ENCODE data around the gene SLC25A38.
A peak's percentile ranks its signal among the peaks of the same experiment; 100 is the strongest.

Gene SLC25A38, protein sequence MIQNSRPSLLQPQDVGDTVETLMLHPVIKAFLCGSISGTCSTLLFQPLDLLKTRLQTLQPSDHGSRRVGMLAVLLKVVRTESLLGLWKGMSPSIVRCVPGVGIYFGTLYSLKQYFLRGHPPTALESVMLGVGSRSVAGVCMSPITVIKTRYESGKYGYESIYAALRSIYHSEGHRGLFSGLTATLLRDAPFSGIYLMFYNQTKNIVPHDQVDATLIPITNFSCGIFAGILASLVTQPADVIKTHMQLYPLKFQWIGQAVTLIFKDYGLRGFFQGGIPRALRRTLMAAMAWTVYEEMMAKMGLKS

DNA sequence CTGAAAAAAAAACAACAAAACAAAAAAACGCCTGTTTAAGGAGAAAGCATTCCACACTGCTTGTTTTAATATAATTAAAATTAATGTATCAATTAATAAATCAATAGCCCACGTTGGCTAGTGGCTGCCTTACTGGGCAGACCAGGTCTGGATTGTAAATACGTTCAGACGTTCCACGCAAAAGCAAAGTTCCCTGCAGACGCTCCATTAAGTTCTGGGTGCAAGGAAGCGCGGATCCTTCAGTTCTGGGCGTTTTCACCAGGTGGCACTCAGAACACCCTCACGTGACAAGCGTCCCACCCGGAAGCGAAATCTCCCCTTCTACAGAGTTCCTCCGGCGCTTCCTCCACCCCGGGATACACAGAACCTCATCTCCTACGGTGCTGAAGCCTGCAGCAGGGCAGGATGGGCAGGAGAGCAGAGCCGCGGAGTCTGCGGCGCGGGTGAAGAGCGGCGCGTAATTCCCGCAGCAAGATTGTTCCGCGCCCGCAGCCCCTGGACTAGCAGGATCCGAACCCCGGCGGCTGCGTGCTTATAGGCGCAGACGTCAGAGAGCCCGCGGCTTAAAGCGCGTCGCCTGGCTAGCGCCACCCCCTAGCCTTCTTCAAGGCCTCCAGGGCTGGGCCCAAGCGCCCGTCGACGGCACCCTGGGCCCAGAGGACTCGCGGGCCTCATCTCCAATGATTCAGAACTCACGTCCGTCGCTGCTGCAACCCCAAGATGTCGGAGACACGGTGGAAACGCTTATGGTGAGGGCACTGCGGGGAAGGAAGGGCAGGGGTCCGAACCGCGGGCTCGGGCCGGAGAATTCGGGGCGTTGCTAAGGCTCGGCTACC lies at the start of gene SLC25A38:
SLC25A38 (plus strand) TSS at position 326 of the 836 bp plus-strand sequence; CDS start at position 681, 355 bp downstream.
- Histone ChIP-seq H3K4me1 (ENCODE audit: control insufficient read depth in 1 of 2, insufficient read depth in 2 of 2, low read length in 2 of 2) (peaks cover 0 to 13% of the 10 kb centered on the region in 2 donors), H3K27me3 (ENCODE audit: low read depth, low read length) (no peaks in the 10 kb centered on the region), H3K9me3 (ENCODE audit: control insufficient read depth in 1 of 2, low read length in 2 of 2) (no peaks in the 10 kb centered on the region), H3K36me3 (ENCODE audit: control insufficient read depth in 1 of 2, insufficient read depth in 2 of 2, low read length in 2 of 2) (peaks cover 0 to 7% of the 10 kb centered on the region in 2 donors), H3K4me3 (ENCODE audit: low read depth in 1 of 2, low read length in 2 of 2) (peak within 1 kb of the TSS; percentile 79 to 93), H3K27ac (ENCODE audit: low read length) (peak within 1 kb of the TSS; percentile 95)

DNA sequence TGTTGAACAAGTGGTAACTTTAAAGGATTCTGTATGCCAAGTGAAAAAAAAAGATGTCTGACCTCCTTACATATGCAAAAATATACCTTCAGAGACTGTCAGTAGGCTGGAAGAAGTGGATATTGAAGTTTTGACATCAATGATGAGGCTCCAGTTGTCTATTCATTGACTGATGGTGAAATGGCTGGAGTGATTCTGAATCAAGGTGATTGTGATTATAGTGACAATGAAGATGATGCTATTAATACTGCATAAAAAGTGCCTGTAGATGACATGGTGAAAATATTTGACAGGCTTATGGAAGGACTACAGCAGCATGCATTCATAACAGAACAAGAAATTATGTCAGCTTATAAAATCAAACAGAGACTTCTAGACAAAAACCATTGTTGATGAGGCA lies 49.6 kb upstream of the SLC25A38 start:
- no peaks in the 10 kb centered on the region for H3K9me3 ChIP-seq (ENCODE audit: control insufficient read depth in 1 of 2, low read length in 2 of 2)
- H3K4me1 ChIP-seq (ENCODE audit: control insufficient read depth in 1 of 2, insufficient read depth in 2 of 2, low read length in 2 of 2) = no peaks in the 10 kb centered on the region
- H3K27me3 ChIP-seq (ENCODE audit: low read depth, low read length) = no peaks in the 10 kb centered on the region
- no peaks in the 10 kb centered on the region for H3K36me3 ChIP-seq (ENCODE audit: control insufficient read depth in 1 of 2, insufficient read depth in 2 of 2, low read length in 2 of 2)
- H3K4me3 ChIP-seq (ENCODE audit: low read depth in 1 of 2, low read length in 2 of 2) = no peak overlapping the region
- no peak overlapping the region for H3K27ac ChIP-seq (ENCODE audit: low read length)

DNA sequence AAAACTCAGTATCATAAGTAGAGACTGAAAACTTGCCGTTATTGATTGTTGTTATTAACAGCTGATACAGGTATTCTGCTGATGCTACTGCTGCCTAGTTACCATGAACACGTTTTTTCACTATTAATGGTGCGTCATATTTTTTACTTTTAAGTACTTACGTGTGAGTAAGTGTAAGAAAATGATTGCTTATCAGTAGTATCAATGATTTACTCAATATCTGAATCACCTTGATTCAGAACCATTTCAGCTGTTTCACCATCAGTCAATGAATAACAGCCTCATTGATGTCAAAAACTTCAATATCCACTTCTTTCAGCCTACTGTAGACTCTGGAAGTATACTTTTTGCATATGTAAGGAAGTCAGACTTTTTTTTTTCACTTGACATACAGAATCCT lies 49.0 kb upstream of the SLC25A38 start:
- no peak overlapping the region for H3K27ac ChIP-seq (ENCODE audit: low read length)
- H3K9me3 ChIP-seq (ENCODE audit: control insufficient read depth in 1 of 2, low read length in 2 of 2) = no peaks in the 10 kb centered on the region
- no peak overlapping the region for H3K4me3 ChIP-seq (ENCODE audit: low read depth in 1 of 2, low read length in 2 of 2)
- no peaks in the 10 kb centered on the region for H3K36me3 ChIP-seq (ENCODE audit: control insufficient read depth in 1 of 2, insufficient read depth in 2 of 2, low read length in 2 of 2)
- H3K4me1 ChIP-seq (ENCODE audit: control insufficient read depth in 1 of 2, insufficient read depth in 2 of 2, low read length in 2 of 2) = no peaks in the 10 kb centered on the region
- H3K27me3 ChIP-seq (ENCODE audit: low read depth, low read length) = no peaks in the 10 kb centered on the region

DNA sequence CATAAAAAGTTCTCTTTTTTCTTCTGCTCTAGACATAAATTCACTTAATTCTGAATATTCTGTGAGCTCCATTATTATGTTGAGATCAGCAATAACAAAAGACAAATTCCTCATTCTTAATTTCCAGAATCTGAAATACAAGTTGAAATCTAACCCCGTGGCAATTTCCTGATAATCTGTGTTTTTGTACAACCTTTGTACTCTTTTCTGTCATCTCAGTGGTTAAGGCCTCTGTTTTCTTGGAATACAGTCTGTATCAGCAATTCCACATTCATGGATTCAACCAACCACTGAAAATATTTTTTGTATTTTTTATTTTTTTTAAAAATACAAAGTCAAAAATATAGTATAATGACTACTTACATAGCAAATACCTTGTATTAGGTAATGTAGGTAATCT lies 45.0 kb upstream of the SLC25A38 start:
- Histone ChIP-seq H3K36me3 (ENCODE audit: control insufficient read depth in 1 of 2, insufficient read depth in 2 of 2, low read length in 2 of 2) (no peaks in the 10 kb centered on the region), H3K27ac (ENCODE audit: low read length) (no peak overlapping the region), H3K9me3 (ENCODE audit: control insufficient read depth in 1 of 2, low read length in 2 of 2) (no peaks in the 10 kb centered on the region), H3K4me1 (ENCODE audit: control insufficient read depth in 1 of 2, insufficient read depth in 2 of 2, low read length in 2 of 2) (no peaks in the 10 kb centered on the region), H3K27me3 (ENCODE audit: low read depth, low read length) (no peaks in the 10 kb centered on the region), H3K4me3 (ENCODE audit: low read depth in 1 of 2, low read length in 2 of 2) (no peak overlapping the region)

DNA sequence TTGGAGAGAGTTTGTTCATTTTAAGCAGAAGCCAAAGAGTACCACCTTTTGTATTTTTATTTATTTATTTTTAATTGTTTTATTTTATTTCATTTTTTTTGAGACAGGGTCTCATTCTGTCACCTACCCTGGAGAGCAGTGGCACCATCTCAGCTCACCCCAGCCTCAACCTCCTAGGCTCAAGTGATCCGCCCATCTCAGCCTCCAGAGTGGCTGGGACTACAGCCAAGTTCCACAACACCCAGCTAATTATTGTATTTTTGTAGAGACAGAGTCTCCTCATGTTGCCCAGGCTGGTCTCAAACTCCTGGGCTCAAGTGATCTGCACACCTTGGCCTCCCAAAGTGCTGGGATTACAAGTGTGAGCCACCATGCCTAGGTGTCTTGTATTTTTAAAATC lies 44.1 kb upstream of the SLC25A38 start:
- no peaks in the 10 kb centered on the region for H3K9me3 ChIP-seq (ENCODE audit: control insufficient read depth in 1 of 2, low read length in 2 of 2)

DNA sequence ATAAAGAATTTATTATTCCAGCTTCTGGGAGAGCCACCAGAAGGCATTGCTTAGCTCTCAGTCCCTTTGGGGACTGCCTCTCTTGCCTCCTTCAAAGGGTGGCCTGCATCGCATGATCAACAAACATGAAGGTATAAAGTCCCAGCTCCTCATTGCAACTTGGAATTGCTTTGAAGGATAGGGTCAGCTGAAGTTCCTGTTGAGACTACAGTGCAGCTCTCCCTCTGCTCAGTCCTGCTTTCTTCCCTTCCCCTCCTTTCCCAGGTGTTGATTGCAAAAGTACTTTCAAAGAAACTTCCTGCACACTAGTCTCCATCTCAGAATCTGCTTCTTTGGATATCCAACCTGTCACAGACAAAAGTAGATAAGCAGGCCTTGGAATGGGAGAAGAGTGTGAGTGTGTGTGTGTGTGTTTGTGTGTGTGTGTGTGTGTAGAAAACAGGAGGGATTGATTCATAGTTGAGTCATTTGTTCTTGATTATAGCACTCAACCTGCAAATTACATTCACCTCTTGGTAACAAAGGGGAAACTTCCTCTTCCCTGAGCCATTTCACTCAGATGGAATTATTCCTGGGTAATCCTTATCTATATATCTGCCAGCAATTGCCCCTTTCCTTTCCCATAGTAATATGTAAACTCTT lies 40.0 kb upstream of the SLC25A38 start:
- Histone ChIP-seq H3K4me1 (ENCODE audit: control insufficient read depth in 1 of 2, insufficient read depth in 2 of 2, low read length in 2 of 2) (no peaks in the 10 kb centered on the region), H3K27ac (ENCODE audit: low read length) (no peak overlapping the region), H3K4me3 (ENCODE audit: low read depth in 1 of 2, low read length in 2 of 2) (no peak overlapping the region), H3K9me3 (ENCODE audit: control insufficient read depth in 1 of 2, low read length in 2 of 2) (no peaks in the 10 kb centered on the region), H3K27me3 (ENCODE audit: low read depth, low read length) (no peaks in the 10 kb centered on the region), H3K36me3 (ENCODE audit: control insufficient read depth in 1 of 2, insufficient read depth in 2 of 2, low read length in 2 of 2) (no peaks in the 10 kb centered on the region)

More for the DNA sequence above, 44.1 kb upstream of the SLC25A38 start:
- Histone ChIP-seq H3K4me3 (ENCODE audit: low read depth in 1 of 2, low read length in 2 of 2) (no peak overlapping the region), H3K27me3 (ENCODE audit: low read depth, low read length) (no peaks in the 10 kb centered on the region), H3K4me1 (ENCODE audit: control insufficient read depth in 1 of 2, insufficient read depth in 2 of 2, low read length in 2 of 2) (no peaks in the 10 kb centered on the region), H3K27ac (ENCODE audit: low read length) (no peak overlapping the region), H3K36me3 (ENCODE audit: control insufficient read depth in 1 of 2, insufficient read depth in 2 of 2, low read length in 2 of 2) (no peaks in the 10 kb centered on the region)

DNA sequence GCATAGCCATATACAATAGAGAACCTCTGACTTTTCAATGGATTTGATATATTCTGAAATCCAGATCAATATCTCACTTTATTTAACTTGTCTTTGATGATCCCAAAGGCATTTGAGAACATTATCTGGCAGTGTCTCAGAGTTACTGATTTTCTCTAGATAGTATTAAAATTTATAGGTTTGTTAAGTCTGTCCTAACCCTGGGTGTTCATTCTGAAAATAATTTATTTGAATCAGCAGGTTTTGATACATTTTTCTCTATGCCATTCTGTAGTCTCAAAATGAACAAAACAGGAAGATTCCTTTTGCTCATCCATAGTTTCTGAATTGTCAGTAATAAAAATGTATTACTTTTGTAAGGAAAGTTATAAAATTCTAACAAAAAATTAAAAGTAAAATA lies 39.4 kb upstream of the SLC25A38 start:
- Histone ChIP-seq H3K27me3 (ENCODE audit: low read depth, low read length) (no peaks in the 10 kb centered on the region), H3K27ac (ENCODE audit: low read length) (no peak overlapping the region), H3K36me3 (ENCODE audit: control insufficient read depth in 1 of 2, insufficient read depth in 2 of 2, low read length in 2 of 2) (no peaks in the 10 kb centered on the region), H3K4me3 (ENCODE audit: low read depth in 1 of 2, low read length in 2 of 2) (no peak overlapping the region), H3K9me3 (ENCODE audit: control insufficient read depth in 1 of 2, low read length in 2 of 2) (no peaks in the 10 kb centered on the region), H3K4me1 (ENCODE audit: control insufficient read depth in 1 of 2, insufficient read depth in 2 of 2, low read length in 2 of 2) (no peaks in the 10 kb centered on the region)

DNA sequence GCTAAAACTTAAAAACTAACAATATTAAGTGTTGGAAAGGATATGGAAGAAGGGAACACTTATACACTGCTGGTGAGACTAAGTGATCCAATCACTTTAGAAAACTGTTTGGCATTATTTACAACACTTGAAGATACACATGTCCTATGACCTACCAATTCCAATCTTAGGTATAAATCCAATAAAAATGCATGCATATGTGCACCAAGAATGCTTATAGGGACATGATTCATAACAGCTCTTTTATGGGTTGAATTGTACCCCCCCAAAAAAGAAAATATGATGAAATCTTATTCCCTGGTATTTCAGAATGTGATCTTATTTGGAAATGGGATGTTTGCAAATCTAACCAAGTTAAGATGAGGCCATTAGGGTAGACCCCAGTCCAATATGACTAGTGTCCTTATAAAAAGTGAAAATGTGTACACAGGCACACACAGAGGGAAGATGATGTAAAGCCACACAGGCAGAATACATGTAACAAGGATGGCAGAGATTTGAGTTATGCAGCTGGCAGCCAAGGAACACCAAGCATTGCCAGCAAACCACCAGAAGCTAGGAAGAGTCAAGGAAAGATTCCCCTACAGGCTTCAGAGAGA lies 38.3 kb upstream of the SLC25A38 start:
- Histone ChIP-seq H3K9me3 (ENCODE audit: control insufficient read depth in 1 of 2, low read length in 2 of 2) (no peaks in the 10 kb centered on the region), H3K27me3 (ENCODE audit: low read depth, low read length) (no peaks in the 10 kb centered on the region), H3K4me1 (ENCODE audit: control insufficient read depth in 1 of 2, insufficient read depth in 2 of 2, low read length in 2 of 2) (no peaks in the 10 kb centered on the region), H3K36me3 (ENCODE audit: control insufficient read depth in 1 of 2, insufficient read depth in 2 of 2, low read length in 2 of 2) (no peaks in the 10 kb centered on the region), H3K27ac (ENCODE audit: low read length) (no peak overlapping the region), H3K4me3 (ENCODE audit: low read depth in 1 of 2, low read length in 2 of 2) (no peak overlapping the region)

DNA sequence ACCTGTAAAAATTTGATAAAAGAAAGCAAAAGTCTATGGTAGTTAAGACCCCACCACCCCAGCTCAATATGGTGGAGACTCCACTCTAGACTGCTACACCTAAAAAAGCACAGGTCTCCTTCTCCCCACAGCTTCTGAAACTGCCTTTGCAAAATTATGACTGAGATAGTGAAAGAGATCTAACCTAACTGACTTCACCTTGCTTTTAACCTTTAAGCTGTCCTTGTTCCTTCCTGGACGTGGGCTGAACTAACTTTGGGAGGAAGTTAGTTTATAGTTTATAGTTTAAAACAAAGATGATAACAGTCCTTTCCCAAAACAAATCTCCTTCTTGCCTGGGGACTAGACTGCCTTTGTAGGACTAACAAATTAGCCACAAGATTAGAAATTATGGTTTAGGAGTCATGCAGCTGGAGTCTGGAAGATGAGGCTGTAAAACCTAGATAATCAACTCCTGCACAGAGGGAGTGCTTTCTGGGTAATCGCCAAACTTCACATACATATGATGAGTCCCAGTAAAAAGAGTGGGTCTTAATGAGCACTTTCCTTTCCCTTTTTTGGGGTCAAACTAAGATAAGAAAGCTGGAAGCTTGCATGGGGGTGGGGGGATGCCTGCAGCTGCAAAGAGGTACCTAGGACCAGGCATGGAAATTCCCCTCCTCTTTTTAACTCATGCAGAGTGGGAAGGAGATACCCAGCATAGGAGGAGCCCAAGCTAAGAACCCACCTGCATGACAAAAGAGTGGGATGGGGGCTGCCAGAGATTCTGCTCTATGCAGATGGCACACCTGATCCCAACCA lies 36.2 kb upstream of the SLC25A38 start:
- H3K36me3 ChIP-seq (ENCODE audit: control insufficient read depth in 1 of 2, insufficient read depth in 2 of 2, low read length in 2 of 2) = no peaks in the 10 kb centered on the region
- H3K4me3 ChIP-seq (ENCODE audit: low read depth in 1 of 2, low read length in 2 of 2) = no peak overlapping the region
- H3K9me3 ChIP-seq (ENCODE audit: control insufficient read depth in 1 of 2, low read length in 2 of 2) = no peaks in the 10 kb centered on the region
- no peaks in the 10 kb centered on the region for H3K27me3 ChIP-seq (ENCODE audit: low read depth, low read length)
- H3K27ac ChIP-seq (ENCODE audit: low read length) = no peak overlapping the region
- no peaks in the 10 kb centered on the region for H3K4me1 ChIP-seq (ENCODE audit: control insufficient read depth in 1 of 2, insufficient read depth in 2 of 2, low read length in 2 of 2)

DNA sequence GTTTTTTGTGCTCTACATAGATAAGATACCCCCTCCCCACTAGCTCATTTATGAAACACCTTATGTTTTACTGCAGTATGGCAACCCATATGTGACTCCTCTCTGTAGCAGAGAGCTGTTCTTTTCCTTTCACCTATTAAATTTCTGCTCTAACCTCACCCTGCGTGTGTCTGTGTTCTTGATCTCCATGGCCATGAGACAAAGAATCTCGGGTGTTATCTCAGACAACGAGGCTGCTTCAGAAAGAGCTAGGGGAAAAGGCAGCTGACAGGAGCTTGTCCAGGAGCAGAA lies 35.6 kb upstream of the SLC25A38 start:
- no peak overlapping the region for H3K27ac ChIP-seq (ENCODE audit: low read length)
- no peak overlapping the region for H3K4me3 ChIP-seq (ENCODE audit: low read depth in 1 of 2, low read length in 2 of 2)
- no peaks in the 10 kb centered on the region for H3K9me3 ChIP-seq (ENCODE audit: control insufficient read depth in 1 of 2, low read length in 2 of 2)
- no peaks in the 10 kb centered on the region for H3K27me3 ChIP-seq (ENCODE audit: low read depth, low read length)
- H3K4me1 ChIP-seq (ENCODE audit: control insufficient read depth in 1 of 2, insufficient read depth in 2 of 2, low read length in 2 of 2) = no peaks in the 10 kb centered on the region
- no peaks in the 10 kb centered on the region for H3K36me3 ChIP-seq (ENCODE audit: control insufficient read depth in 1 of 2, insufficient read depth in 2 of 2, low read length in 2 of 2)
